ENCODE data around the gene TMEM33.

Gene TMEM33

GRCh38 chr4:41944089-41944488, 8.9 kb downstream of the TMEM33 start:
- H3K27ac ChIP-seq (ENCODE audit: low read depth, low read length): no peak overlapping the region
- no peaks in the 10 kb centered on the region for H3K4me1 ChIP-seq (ENCODE audit: control insufficient read depth, insufficient read depth, low read length)
- H3K9ac ChIP-seq (ENCODE audit: low read length): no peak overlapping the region
- H3K36me3 ChIP-seq (ENCODE audit: control insufficient read depth, insufficient read depth, low read length): peaks cover 2% of the 10 kb centered on the region
- no peak overlapping the region for H3K4me3 ChIP-seq (ENCODE audit: low read length)
- H3K27me3 ChIP-seq (ENCODE audit: control insufficient read depth, insufficient read depth, low read length): no peaks in the 10 kb centered on the region

GRCh38 chr4:41949531-41949930, 14.3 kb downstream of the TMEM33 start:
- H3K4me3 ChIP-seq (ENCODE audit: low read length): no peak overlapping the region
- no peak overlapping the region for H3K9ac ChIP-seq (ENCODE audit: low read length)
- no peaks in the 10 kb centered on the region for H3K27me3 ChIP-seq (ENCODE audit: control insufficient read depth, insufficient read depth, low read length)
- no peak overlapping the region for H3K27ac ChIP-seq (ENCODE audit: low read depth, low read length)
- H3K4me1 ChIP-seq (ENCODE audit: control insufficient read depth, insufficient read depth, low read length): no peaks in the 10 kb centered on the region
- H3K36me3 ChIP-seq (ENCODE audit: control insufficient read depth, insufficient read depth, low read length): peaks cover 2% of the 10 kb centered on the region

GRCh38 chr4:41957634-41958033, 22.4 kb downstream of the TMEM33 start:
- Histone ChIP-seq H3K27ac (ENCODE audit: low read depth, low read length) (no peak overlapping the region), H3K36me3 (ENCODE audit: control insufficient read depth, insufficient read depth, low read length) (peaks cover 2% of the 10 kb centered on the region), H3K4me1 (ENCODE audit: control insufficient read depth, insufficient read depth, low read length) (no peaks in the 10 kb centered on the region), H3K9ac (ENCODE audit: low read length) (no peak overlapping the region), H3K4me3 (ENCODE audit: low read length) (no peak overlapping the region), H3K27me3 (ENCODE audit: control insufficient read depth, insufficient read depth, low read length) (no peaks in the 10 kb centered on the region)

GRCh38 chr4:41963105-41963504, 27.9 kb downstream of the TMEM33 start:
- no peak overlapping the region for H3K27ac ChIP-seq (ENCODE audit: low read depth, low read length)
- no peak overlapping the region for H3K4me3 ChIP-seq (ENCODE audit: low read length)
- no peaks in the 10 kb centered on the region for H3K27me3 ChIP-seq (ENCODE audit: control insufficient read depth, insufficient read depth, low read length)
- H3K4me1 ChIP-seq (ENCODE audit: control insufficient read depth, insufficient read depth, low read length): no peaks in the 10 kb centered on the region
- no peak overlapping the region for H3K9ac ChIP-seq (ENCODE audit: low read length)
- no peaks in the 10 kb centered on the region for H3K36me3 ChIP-seq (ENCODE audit: control insufficient read depth, insufficient read depth, low read length)

GRCh38 chr4:41964401-41964800, 29.2 kb downstream of the TMEM33 start:
- no peaks in the 10 kb centered on the region for H3K4me1 ChIP-seq (ENCODE audit: control insufficient read depth, insufficient read depth, low read length)
- no peaks in the 10 kb centered on the region for H3K27me3 ChIP-seq (ENCODE audit: control insufficient read depth, insufficient read depth, low read length)
- no peak overlapping the region for H3K4me3 ChIP-seq (ENCODE audit: low read length)
- no peak overlapping the region for H3K9ac ChIP-seq (ENCODE audit: low read length)
- no peak overlapping the region for H3K27ac ChIP-seq (ENCODE audit: low read depth, low read length)
- H3K36me3 ChIP-seq (ENCODE audit: control insufficient read depth, insufficient read depth, low read length): no peaks in the 10 kb centered on the region

GRCh38 chr4:41967392-41967791, 32.2 kb downstream of the TMEM33 start:
- no peaks in the 10 kb centered on the region for H3K36me3 ChIP-seq (ENCODE audit: control insufficient read depth, insufficient read depth, low read length)

GRCh38 chr4:41969671-41970070, 34.4 kb downstream of the TMEM33 start:
- no peaks in the 10 kb centered on the region for H3K4me1 ChIP-seq (ENCODE audit: control insufficient read depth, insufficient read depth, low read length)
- no peak overlapping the region for H3K9ac ChIP-seq (ENCODE audit: low read length)
- H3K36me3 ChIP-seq (ENCODE audit: control insufficient read depth, insufficient read depth, low read length): no peaks in the 10 kb centered on the region
- no peak overlapping the region for H3K27ac ChIP-seq (ENCODE audit: low read depth, low read length)
- H3K4me3 ChIP-seq (ENCODE audit: low read length): no peak overlapping the region
- H3K27me3 ChIP-seq (ENCODE audit: control insufficient read depth, insufficient read depth, low read length): no peaks in the 10 kb centered on the region

More at GRCh38 chr4:41967392-41967791, 32.2 kb downstream of the TMEM33 start:
- Histone ChIP-seq H3K4me3 (ENCODE audit: low read length) (no peak overlapping the region), H3K9ac (ENCODE audit: low read length) (no peak overlapping the region), H3K27ac (ENCODE audit: low read depth, low read length) (no peak overlapping the region), H3K27me3 (ENCODE audit: control insufficient read depth, insufficient read depth, low read length) (no peaks in the 10 kb centered on the region), H3K4me1 (ENCODE audit: control insufficient read depth, insufficient read depth, low read length) (no peaks in the 10 kb centered on the region)

GRCh38 chr4:41975341-41975740, 40.1 kb downstream of the TMEM33 start:
- Histone ChIP-seq H3K36me3 (ENCODE audit: control insufficient read depth, insufficient read depth, low read length) (no peaks in the 10 kb centered on the region), H3K27ac (ENCODE audit: low read depth, low read length) (no peak overlapping the region), H3K4me1 (ENCODE audit: control insufficient read depth, insufficient read depth, low read length) (no peaks in the 10 kb centered on the region), H3K27me3 (ENCODE audit: control insufficient read depth, insufficient read depth, low read length) (no peaks in the 10 kb centered on the region), H3K9ac (ENCODE audit: low read length) (no peak overlapping the region), H3K4me3 (ENCODE audit: low read length) (no peak overlapping the region)

- H3K4me1 ChIP-seq (ENCODE audit: control insufficient read depth, insufficient read depth, low read length): no peaks in the 10 kb centered on the region
- no peaks in the 10 kb centered on the region for H3K36me3 ChIP-seq (ENCODE audit: control insufficient read depth, insufficient read depth, low read length)
- no peak overlapping the region for H3K4me3 ChIP-seq (ENCODE audit: low read length)
- H3K9ac ChIP-seq (ENCODE audit: low read length): no peak overlapping the region
- H3K27me3 ChIP-seq (ENCODE audit: control insufficient read depth, insufficient read depth, low read length): no peaks in the 10 kb centered on the region
- H3K27ac ChIP-seq (ENCODE audit: low read depth, low read length): no peak overlapping the region
Measured at GRCh38 chr4:41976775-41977516, 41.7 kb downstream of the TMEM33 start.

- H3K4me3 ChIP-seq (ENCODE audit: low read length): no peak overlapping the region
- H3K27ac ChIP-seq (ENCODE audit: low read depth, low read length): no peak overlapping the region
- no peaks in the 10 kb centered on the region for H3K36me3 ChIP-seq (ENCODE audit: control insufficient read depth, insufficient read depth, low read length)
- no peaks in the 10 kb centered on the region for H3K27me3 ChIP-seq (ENCODE audit: control insufficient read depth, insufficient read depth, low read length)
- H3K9ac ChIP-seq (ENCODE audit: low read length): no peak overlapping the region
- no peaks in the 10 kb centered on the region for H3K4me1 ChIP-seq (ENCODE audit: control insufficient read depth, insufficient read depth, low read length)
Measured at GRCh38 chr4:41977709-41978108, 42.5 kb downstream of the TMEM33 start.

- H3K27ac ChIP-seq (ENCODE audit: low read depth, low read length): no peak within 1 kb of the TSS
- no peak within 1 kb of the TSS for H3K4me3 ChIP-seq (ENCODE audit: low read length)
- no peaks in the 10 kb centered on the region for H3K4me1 ChIP-seq (ENCODE audit: control insufficient read depth, insufficient read depth, low read length)
- H3K27me3 ChIP-seq (ENCODE audit: control insufficient read depth, insufficient read depth, low read length): no peaks in the 10 kb centered on the region
- H3K36me3 ChIP-seq (ENCODE audit: control insufficient read depth, insufficient read depth, low read length): no peaks in the 10 kb centered on the region
- H3K9ac ChIP-seq (ENCODE audit: low read length): no peak within 1 kb of the TSS
Measured at GRCh38 chr4:41981456-41981855, 46.2 kb downstream of the TMEM33 start, which contains the start of gene DCAF4L1. Gene DCAF4L1, plus strand, starts transcription at chr4:41981756. Its CDS starts 37 bp downstream, at chr4:41981793.

GRCh38 chr4:41982716-41983115, 47.5 kb downstream of the TMEM33 start:
- Histone ChIP-seq H3K27me3 (ENCODE audit: control insufficient read depth, insufficient read depth, low read length) (no peaks in the 10 kb centered on the region), H3K36me3 (ENCODE audit: control insufficient read depth, insufficient read depth, low read length) (no peaks in the 10 kb centered on the region), H3K9ac (ENCODE audit: low read length) (no peak overlapping the region), H3K27ac (ENCODE audit: low read depth, low read length) (no peak overlapping the region), H3K4me1 (ENCODE audit: control insufficient read depth, insufficient read depth, low read length) (no peaks in the 10 kb centered on the region), H3K4me3 (ENCODE audit: low read length) (no peak overlapping the region)

- Histone ChIP-seq H3K36me3 (ENCODE audit: control insufficient read depth, insufficient read depth, low read length) (no peaks in the 10 kb centered on the region), H3K4me3 (ENCODE audit: low read length) (no peak overlapping the region), H3K9ac (ENCODE audit: low read length) (no peak overlapping the region), H3K27me3 (ENCODE audit: control insufficient read depth, insufficient read depth, low read length) (no peaks in the 10 kb centered on the region), H3K27ac (ENCODE audit: low read depth, low read length) (no peak overlapping the region), H3K4me1 (ENCODE audit: control insufficient read depth, insufficient read depth, low read length) (no peaks in the 10 kb centered on the region)
Measured at GRCh38 chr4:41985151-41985550, 49.9 kb downstream of the TMEM33 start.

Data from rectal smooth muscle tissue (tissue), 1 donor.